Mucosa of descending colon (tissue), 3 donors: ENCODE results near the gene CAPN5. TPM values are rescaled to one million over a fixed set of nuclear protein-coding genes. Genes with fewer than 3 reads are reported as not detected.

Source experiments
- ATAC-seq: fragments of 200-7000 bp; cut with Tn5 transposase; one replicate; pipeline ENCODE4 v1.9.1; 2020; ENCODE audit warnings: mild to moderate bottlenecking, moderate library complexity
- DNase-seq, 3 donors: peaks; one replicate each; pipeline ENCODE4 v3.0.0-alpha.2; 2020
- H3K36me3 ChIP-seq: fragments of 200-600 bp; one replicate; pipeline ENCODE4 v1.8.0; 2021; ENCODE audit warnings: low read depth, mild to moderate bottlenecking
- H3K4me1 ChIP-seq: fragments of 200-600 bp; one replicate; pipeline ENCODE4 v1.8.0; 2021; ENCODE audit warnings: low read depth, mild to moderate bottlenecking
- H3K4me3 ChIP-seq: fragments of 200-600 bp; one replicate; pipeline ENCODE4 v1.8.0; 2021; ENCODE audit warnings: mild to moderate bottlenecking
- H3K9me3 ChIP-seq: fragments of 200-600 bp; one replicate; pipeline ENCODE4 v1.8.0; 2021; ENCODE audit warnings: mild to moderate bottlenecking
- CTCF ChIP-seq: fragments of 200-600 bp; IDR thresholded peaks from one replicate; pipeline ENCODE4 v1.8.0; 2022; ENCODE audit warnings: antibody characterized with exemption, mild to moderate bottlenecking
- intact Hi-C, 2 donors: fragments of 100-400 bp; cut with DNase I in 1 of 2; cut with micrococcal nuclease in 1 of 2; formaldehyde crosslinking; loops; one replicate each; pipeline versions ENCODE4 v1.11.0 to v1.11.1; 2022; cut with DNase I, micrococcal nuclease
- total RNA-seq, 3 donors: library from RNA; stranded (reverse); fragmentation: NEBNext Ultra II Directional in 2 of 3; extraction: Animal tissue kit (Norgen Biotek cat#: 25700) in 2 of 3; gene quantifications; one replicate each; pipeline versions ENCODE4 v1.2.1 to v1.2.4, GENCODE V29; 2021 to 2023
- donor health status: DM: no; HTN: no; CAD: no; lungs with moderate emphysema.
- donor health status: DM: no; HTN: no; CAD: no.
- donor health status: DM: no; HTN: yes; CAD: no.

The CAPN5 gene
- total RNA-seq, 3 donors from 2014 or later = 142 to 351 (median 253) TPM

DNA sequence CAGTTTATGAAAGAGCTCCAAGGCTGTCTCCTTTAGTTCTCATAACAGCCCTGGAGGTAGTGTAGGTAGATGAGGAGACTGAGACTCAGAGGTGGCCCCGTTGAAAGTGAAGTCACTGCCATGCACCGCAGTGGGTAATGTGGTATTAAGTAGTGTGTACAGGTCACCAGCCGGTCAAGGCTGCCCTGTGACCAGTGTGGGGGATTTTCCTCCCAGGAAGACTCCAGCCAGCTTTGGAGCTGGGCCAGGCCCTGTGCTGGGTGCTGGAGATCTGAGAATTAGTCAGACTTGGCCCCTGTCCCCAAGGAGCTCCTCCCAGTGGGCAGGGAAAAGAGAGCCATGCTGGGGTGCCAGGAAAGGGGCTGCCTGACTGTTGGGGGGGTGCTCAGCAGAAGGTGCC, 41.2 kb downstream of the CAPN5 start:
- H3K36me3 ChIP-seq = no peaks in the 10 kb centered on the region
- peak in 2 of 3 donors; percentile 73 to 83 for DNase-seq
- ATAC-seq = peak; percentile 75
- no peaks in the 10 kb centered on the region for H3K9me3 ChIP-seq
- H3K4me1 ChIP-seq = peaks cover 48% of the 10 kb centered on the region
- intact Hi-C loops = no loop called here
- H3K4me3 ChIP-seq = no peak overlapping the region
- no peak for TF ChIP-seq CTCF

DNA sequence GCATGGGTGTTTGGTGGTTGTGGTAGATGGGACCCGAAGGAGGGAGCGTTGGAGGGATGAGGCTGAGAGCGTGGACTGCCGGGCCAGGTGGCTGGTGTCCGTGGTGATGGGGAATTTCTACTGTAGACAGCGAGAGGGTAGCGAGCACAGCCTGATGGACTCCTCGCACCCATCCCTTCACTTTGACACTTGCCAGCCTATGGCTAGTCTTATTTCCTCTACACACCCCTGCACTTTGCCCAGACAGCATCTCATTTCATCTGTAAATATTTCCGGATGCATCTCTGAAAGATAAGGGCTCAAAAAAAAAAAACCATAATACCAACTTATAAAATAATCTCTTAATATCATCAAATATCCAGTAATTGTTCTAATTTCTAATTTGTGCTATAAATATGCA, 41.7 kb downstream of the CAPN5 start:
- H3K9me3 ChIP-seq = no peaks in the 10 kb centered on the region
- no peak overlapping the region for H3K4me3 ChIP-seq
- DNase-seq = peak in 1 of 3 donors; percentile 71
- intact Hi-C loops = no loop called here
- ATAC-seq = peak; percentile 73
- H3K4me1 ChIP-seq = peaks cover 48% of the 10 kb centered on the region
- no peak for TF ChIP-seq CTCF
- no peaks in the 10 kb centered on the region for H3K36me3 ChIP-seq

DNA sequence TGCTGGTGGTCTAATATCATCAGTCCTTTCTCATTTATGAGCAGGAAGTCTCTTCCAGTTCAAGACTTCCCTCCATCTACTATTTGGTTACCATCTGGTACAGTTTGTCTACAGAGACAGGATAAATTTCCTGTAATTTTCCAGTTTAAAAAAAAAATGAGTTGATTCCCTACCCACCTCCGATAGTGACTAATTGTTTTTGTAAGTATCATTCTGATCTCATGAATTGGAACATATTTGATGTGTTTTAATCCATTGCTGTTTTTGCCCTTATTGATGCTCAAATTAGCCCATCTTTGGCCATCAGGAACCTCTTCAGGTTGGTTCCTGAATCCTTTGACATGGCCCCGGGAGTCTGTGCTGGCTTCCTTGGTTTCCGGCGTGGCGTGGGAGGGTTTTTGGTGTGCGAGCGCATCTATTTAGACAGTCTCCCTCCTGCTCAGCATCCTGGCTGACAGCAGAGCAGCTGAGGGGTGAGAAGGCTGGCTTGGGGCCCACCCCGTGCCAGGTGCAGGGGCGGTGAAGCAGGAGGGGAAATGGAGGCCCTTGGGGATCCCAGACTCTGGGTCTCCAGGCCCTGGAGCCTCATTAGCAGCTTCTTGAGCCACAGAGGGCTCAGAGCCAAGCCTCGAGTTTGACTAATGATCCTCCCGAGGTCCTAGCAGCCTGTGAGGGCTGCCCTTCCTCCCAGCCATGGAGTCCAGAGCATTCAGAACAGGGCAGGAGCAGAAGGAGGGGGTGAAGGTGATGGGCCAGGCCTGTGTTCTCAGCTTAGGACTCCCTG, 42.7 kb downstream of the CAPN5 start:
- Histone ChIP-seq H3K4me1 (peaks cover 43% of the 10 kb centered on the region), H3K36me3 (no peaks in the 10 kb centered on the region), H3K9me3 (no peaks in the 10 kb centered on the region), H3K4me3 (no peak overlapping the region)
- no peak for ATAC-seq
- no peak for DNase-seq
- intact Hi-C loops = no loop called here
- no peak for TF ChIP-seq CTCF

GRCh38 chr11:77110836-77111235, 44.1 kb downstream of the CAPN5 start:
- H3K4me1 ChIP-seq = peaks cover 30% of the 10 kb centered on the region
- no peak for ATAC-seq
- TF ChIP-seq CTCF = no peak
- H3K36me3 ChIP-seq = no peaks in the 10 kb centered on the region
- H3K9me3 ChIP-seq = no peaks in the 10 kb centered on the region
- intact Hi-C loops = no loop called here
- no peak overlapping the region for H3K4me3 ChIP-seq
- peak in 1 of 3 donors; percentile 30 for DNase-seq

DNA sequence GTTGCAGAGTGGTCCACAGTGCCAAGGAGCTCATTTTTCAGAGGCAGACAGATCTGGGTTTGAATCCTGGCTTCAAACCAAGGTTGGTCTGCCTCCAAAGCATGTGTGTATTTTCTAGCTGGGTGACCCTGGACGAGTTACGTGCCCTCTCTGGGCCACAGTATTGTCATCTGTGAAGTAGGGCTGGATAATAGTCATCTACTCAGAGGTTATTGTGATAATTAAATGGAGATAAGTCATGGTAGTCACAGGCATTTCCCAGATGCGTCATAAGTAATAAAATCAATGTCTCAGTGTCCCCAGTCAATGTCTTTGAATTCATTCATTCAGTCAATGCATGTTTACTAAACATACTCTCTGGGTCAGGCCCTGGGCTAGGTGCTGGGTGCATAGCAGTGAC, 44.5 kb downstream of the CAPN5 start:
- Histone ChIP-seq H3K36me3 (no peaks in the 10 kb centered on the region), H3K4me1 (peaks cover 27% of the 10 kb centered on the region), H3K9me3 (no peaks in the 10 kb centered on the region), H3K4me3 (no peak overlapping the region)
- intact Hi-C loops = no loop called here
- DNase-seq (no peak), ATAC-seq (peak; percentile 48)
- no peak for TF ChIP-seq CTCF
